ENCODE results near the gene SERPINA12. TPM values are rescaled to one million over a fixed set of nuclear protein-coding genes. Genes with fewer than 3 reads are reported as not detected.

The SERPINA12 gene
- total and polyA plus RNA-seq, 12 donors, result not detected

GRCh38 chr14:94470311-94470710 is 39.0 kb downstream of the SERPINA12 start:
- Histone ChIP-seq H3K9me3 (peaks cover 0 to 4% (median 0%) of the 10 kb centered on the region in 11 donors), H3K27ac (no peak overlapping the region), H3K4me1 (no peaks in the 10 kb centered on the region), H3K27me3 (peaks cover 0 to 40% (median 21%) of the 10 kb centered on the region in 7 donors), H3K36me3 (no peaks in the 10 kb centered on the region), H3K4me3 (no peak overlapping the region)
- TF ChIP-seq, protein P1, sequence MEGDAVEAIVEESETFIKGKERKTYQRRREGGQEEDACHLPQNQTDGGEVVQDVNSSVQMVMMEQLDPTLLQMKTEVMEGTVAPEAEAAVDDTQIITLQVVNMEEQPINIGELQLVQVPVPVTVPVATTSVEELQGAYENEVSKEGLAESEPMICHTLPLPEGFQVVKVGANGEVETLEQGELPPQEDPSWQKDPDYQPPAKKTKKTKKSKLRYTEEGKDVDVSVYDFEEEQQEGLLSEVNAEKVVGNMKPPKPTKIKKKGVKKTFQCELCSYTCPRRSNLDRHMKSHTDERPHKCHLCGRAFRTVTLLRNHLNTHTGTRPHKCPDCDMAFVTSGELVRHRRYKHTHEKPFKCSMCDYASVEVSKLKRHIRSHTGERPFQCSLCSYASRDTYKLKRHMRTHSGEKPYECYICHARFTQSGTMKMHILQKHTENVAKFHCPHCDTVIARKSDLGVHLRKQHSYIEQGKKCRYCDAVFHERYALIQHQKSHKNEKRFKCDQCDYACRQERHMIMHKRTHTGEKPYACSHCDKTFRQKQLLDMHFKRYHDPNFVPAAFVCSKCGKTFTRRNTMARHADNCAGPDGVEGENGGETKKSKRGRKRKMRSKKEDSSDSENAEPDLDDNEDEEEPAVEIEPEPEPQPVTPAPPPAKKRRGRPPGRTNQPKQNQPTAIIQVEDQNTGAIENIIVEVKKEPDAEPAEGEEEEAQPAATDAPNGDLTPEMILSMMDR (IDR thresholded peaks at IDR 0.05), result no peak
- ATAC-seq (no peak), DNase-seq (no peak)
- WGBS, 2 donors, result 50 to 60% methylated on average over 2 of the region's 2 CpGs
- intact Hi-C loops (cut with DNase I), result no loop called here

DNA sequence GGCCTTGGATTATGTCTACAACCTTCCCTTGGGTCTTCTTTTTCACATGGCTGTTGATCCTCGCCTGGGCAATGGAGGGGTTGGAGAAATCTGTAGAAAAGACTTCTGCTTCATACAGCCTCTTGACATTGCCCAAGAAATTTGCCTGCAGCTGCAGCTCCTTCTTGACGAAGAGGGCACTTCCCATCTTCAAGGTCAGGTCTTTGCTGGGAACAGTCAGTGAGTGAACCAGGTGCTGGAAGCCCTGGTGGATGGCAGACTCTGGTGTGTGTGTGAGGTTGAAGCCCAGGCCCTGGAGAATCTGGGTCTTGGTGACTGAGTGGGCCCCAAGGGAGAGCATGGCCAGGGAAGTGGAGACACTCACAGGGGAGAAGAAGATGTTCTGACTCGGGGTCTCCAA is 40.0 kb downstream of the SERPINA12 start:
- DNase-seq, result no peak
- TF ChIP-seq, protein P1 (IDR thresholded peaks at IDR 0.05), result no peak
- 73 to 74% methylated on average over 3 of the region's 3 CpGs for WGBS, 2 donors
- no peaks in the 10 kb centered on the region for H3K4me1 ChIP-seq
- no peak for ATAC-seq
- H3K27me3 ChIP-seq, result peaks cover 0 to 31% (median 13%) of the 10 kb centered on the region in 7 donors
- no peaks in the 10 kb centered on the region for H3K36me3 ChIP-seq
- no peak overlapping the region for H3K27ac ChIP-seq
- intact Hi-C loops (cut with DNase I), result no loop called here
- H3K4me3 ChIP-seq, result no peak overlapping the region
- peaks cover 0 to 15% (median 0%) of the 10 kb centered on the region in 11 donors for H3K9me3 ChIP-seq

DNA sequence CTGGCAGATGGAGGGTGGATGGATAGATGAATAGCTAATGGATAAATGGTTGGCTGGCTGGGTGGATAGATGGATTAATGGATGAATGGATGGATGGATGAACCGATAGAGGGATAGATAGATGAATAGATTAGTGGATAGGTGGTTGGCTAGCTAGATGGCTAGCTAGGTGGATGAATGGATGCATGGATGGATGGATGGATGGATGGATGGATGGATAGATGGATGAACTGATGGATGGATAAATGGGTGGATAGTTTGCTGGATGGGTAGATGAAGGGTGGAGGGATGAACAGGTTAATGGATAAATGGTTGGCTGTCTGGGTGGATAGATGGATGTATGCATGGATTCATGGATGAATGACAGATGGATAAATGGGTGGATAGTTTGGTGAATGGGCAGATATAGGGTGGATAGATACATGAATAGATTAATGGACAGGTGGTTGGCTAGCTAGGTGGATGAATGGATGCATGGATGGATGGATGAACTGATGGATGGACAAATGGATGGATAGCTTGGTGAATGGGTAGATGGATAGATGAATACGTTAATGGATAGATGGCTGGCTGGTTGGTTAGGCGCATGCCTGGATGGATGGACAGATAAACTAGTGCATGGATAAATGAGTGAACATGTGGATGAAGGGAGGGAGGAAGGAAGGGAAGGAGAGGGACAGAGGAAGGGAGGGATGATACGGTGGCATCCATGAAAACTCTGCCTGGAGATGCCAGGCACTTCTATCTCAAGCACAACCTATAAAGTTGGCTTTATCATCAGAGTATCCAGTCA is 41.3 kb downstream of the SERPINA12 start:
- no peak overlapping the region for H3K27ac ChIP-seq
- no peaks in the 10 kb centered on the region for H3K4me1 ChIP-seq
- peaks cover 0 to 26% (median 9%) of the 10 kb centered on the region in 7 donors for H3K27me3 ChIP-seq
- 79 to 83% methylated on average over 4 of the region's 4 CpGs for WGBS, 2 donors
- H3K9me3 ChIP-seq, result peaks cover 0 to 16% (median 0%) of the 10 kb centered on the region in 11 donors
- ATAC-seq (no peak), DNase-seq (no peak)
- no peak overlapping the region for H3K4me3 ChIP-seq
- intact Hi-C loops (cut with DNase I), result no loop called here
- H3K36me3 ChIP-seq, result no peaks in the 10 kb centered on the region
- TF ChIP-seq, protein P1 (IDR thresholded peaks at IDR 0.05), result no peak

GRCh38 chr14:94466706-94467370 is 42.4 kb downstream of the SERPINA12 start:
- no peaks in the 10 kb centered on the region for H3K4me1 ChIP-seq
- no peak overlapping the region for H3K27ac ChIP-seq
- DNase-seq (no peak), ATAC-seq (no peak)
- H3K36me3 ChIP-seq, result no peaks in the 10 kb centered on the region
- WGBS, 2 donors, result 60 to 62% methylated on average over 3 of the region's 3 CpGs
- H3K9me3 ChIP-seq, result peaks cover 0 to 16% (median 0%) of the 10 kb centered on the region in 11 donors
- peaks cover 0 to 16% (median 2%) of the 10 kb centered on the region in 7 donors for H3K27me3 ChIP-seq
- intact Hi-C loops (cut with DNase I), result no loop called here
- H3K4me3 ChIP-seq, result no peak overlapping the region
- TF ChIP-seq, protein P1 (IDR thresholded peaks at IDR 0.05), result no peak

All from heart right ventricle (tissue), 16 donors.